ENCODE results near the gene METTL22.

METTL22 gene

DNA sequence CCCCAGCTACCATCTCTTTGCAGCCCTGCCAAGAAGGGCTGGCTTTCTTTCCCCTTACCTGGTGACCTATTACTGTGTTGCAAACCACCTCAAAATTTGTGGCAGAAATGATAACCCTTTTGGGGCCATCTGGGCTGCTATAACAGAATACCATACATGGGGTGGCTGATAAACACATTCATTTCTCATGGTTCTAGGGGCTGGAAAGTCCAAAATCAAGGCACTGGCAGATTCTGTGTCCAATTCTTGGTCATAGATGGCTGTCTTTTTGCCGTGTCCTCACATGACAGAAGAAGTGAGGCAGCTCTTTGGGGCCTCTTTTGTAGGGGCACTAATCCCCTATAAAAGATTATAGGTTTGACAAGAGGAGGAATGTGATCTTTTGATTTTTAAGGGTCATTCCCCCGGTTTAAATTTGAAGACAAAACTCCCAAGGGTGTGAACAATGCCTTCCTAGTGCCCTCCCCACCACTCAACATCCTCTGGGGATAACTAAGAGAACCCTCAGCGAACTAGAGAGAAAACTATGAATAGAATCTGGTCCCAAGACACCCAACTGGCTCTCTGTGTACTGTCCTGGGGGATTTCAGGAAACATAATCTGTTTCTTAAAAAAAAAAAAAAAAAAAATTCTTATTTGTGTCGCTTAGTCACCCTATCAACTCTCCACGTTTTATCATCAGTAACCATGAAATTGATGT is 1.7 kb upstream of the METTL22 start:
- ATAC-seq: no peak
- Mint-ChIP-seq H3K4me1 (peaks cover 32% of the 10 kb centered on the region), H3K27ac (no peak overlapping the region), H3K36me3 (no peaks in the 10 kb centered on the region), H3K4me3 (no peak overlapping the region), H3K27me3 (peaks cover 27% of the 10 kb centered on the region), H3K9me3 (no peaks in the 10 kb centered on the region)

DNA sequence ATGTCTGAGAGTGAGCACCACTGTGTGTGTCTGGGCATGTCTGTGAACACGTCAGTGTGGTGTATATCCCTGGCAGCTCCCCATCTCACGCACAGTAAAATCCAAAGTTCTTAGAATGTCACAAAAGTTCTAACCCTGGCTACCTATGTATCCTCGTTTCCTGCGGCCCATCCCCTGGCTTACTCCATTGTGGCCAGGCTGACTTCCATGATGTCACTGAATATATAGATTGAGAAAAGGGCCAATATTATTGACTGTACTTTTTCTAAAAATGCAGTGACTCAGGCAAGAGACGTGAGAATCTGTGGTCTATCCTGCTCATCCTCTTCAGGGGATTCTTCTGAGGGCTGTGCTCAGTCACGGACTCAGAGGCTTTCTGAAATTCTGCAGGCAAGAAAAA is 963 bp upstream of the METTL22 start:
- Mint-ChIP-seq H3K27ac (peak overlapping the region; percentile 91), H3K27me3 (peaks cover 27% of the 10 kb centered on the region), H3K36me3 (peaks cover 2% of the 10 kb centered on the region), H3K4me3 (peak overlapping the region; percentile 91), H3K4me1 (peaks cover 35% of the 10 kb centered on the region), H3K9me3 (no peaks in the 10 kb centered on the region)
- no peak for ATAC-seq

DNA sequence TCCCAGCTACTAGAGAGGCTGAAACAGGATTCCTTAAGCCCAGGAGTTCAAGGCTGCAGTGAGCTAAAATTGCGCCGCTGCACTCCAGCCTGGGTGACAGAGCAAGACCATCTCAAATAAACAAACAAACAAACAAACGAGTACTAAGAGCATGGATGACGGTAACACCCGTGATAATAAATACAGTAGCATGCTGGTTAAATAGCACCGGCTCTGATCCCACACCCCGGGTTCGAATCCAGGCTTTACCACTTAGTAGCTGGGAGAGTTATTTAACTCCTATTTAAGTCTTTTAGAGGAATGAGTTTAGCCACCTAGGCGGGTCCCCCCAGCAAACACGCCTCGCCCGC is 301 bp upstream of the METTL22 start:
- H3K4me1 Mint-ChIP-seq: peaks cover 35% of the 10 kb centered on the region
- H3K4me3 Mint-ChIP-seq: peak overlapping the region; percentile 91
- H3K36me3 Mint-ChIP-seq: peaks cover 8% of the 10 kb centered on the region
- peaks cover 24% of the 10 kb centered on the region for H3K27me3 Mint-ChIP-seq
- ATAC-seq: no peak
- no peaks in the 10 kb centered on the region for H3K9me3 Mint-ChIP-seq
- peak overlapping the region; percentile 91 for H3K27ac Mint-ChIP-seq

- Mint-ChIP-seq H3K9me3 (no peaks in the 10 kb centered on the region), H3K4me3 (peak overlapping the region; percentile 91), H3K27ac (peak overlapping the region; percentile 91), H3K36me3 (peaks cover 19% of the 10 kb centered on the region), H3K27me3 (peaks cover 15% of the 10 kb centered on the region), H3K4me1 (peaks cover 42% of the 10 kb centered on the region)
- no peak for ATAC-seq
Observed at GRCh38 chr16:8622315-8622656, 788 bp downstream of the METTL22 start.

GRCh38 chr16:8623634-8624033 is 2.1 kb downstream of the METTL22 start:
- H3K27ac Mint-ChIP-seq: no peak overlapping the region
- peaks cover 7% of the 10 kb centered on the region for H3K27me3 Mint-ChIP-seq
- H3K36me3 Mint-ChIP-seq: peaks cover 33% of the 10 kb centered on the region
- H3K4me1 Mint-ChIP-seq: peaks cover 38% of the 10 kb centered on the region
- no peaks in the 10 kb centered on the region for H3K9me3 Mint-ChIP-seq
- no peak for ATAC-seq
- H3K4me3 Mint-ChIP-seq: no peak overlapping the region

GRCh38 chr16:8625491-8626087 is 4.1 kb downstream of the METTL22 start:
- Mint-ChIP-seq H3K27me3 (no peaks in the 10 kb centered on the region), H3K36me3 (peaks cover 44% of the 10 kb centered on the region)
- no peak for ATAC-seq

DNA sequence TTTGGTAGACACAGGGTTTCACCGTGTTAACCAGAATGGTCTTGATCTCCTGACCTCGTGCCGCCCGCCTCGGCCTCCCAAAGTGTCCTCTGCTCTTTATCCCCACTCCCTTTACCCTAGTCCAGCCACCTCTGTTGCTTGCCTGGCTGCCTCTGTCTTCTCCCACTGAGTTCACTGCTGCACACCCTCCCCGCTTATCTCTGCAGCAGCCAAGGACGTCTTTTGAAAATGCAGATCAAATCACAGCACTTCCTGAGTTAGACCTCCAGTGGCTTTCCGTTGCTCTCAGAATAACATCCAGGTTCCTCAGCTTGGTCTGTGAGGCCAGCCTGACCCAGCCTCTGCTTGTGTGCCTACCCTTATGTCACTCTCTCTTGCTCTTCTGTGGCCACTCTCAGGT is 5.4 kb downstream of the METTL22 start:
- Mint-ChIP-seq H3K27ac (no peak overlapping the region), H3K36me3 (peaks cover 54% of the 10 kb centered on the region)

More at GRCh38 chr16:8625491-8626087, 4.1 kb downstream of the METTL22 start:
- Mint-ChIP-seq H3K4me1 (peaks cover 37% of the 10 kb centered on the region), H3K9me3 (no peaks in the 10 kb centered on the region), H3K4me3 (no peak overlapping the region), H3K27ac (no peak overlapping the region)

GRCh38 chr16:8627456-8627855 is 6.0 kb downstream of the METTL22 start:
- Mint-ChIP-seq H3K27ac (no peak overlapping the region), H3K4me1 (peaks cover 33% of the 10 kb centered on the region), H3K27me3 (no peaks in the 10 kb centered on the region), H3K9me3 (no peaks in the 10 kb centered on the region), H3K4me3 (no peak overlapping the region), H3K36me3 (peaks cover 60% of the 10 kb centered on the region)
- ATAC-seq: no peak

More for the DNA sequence above, 5.4 kb downstream of the METTL22 start:
- Mint-ChIP-seq H3K4me3 (no peak overlapping the region), H3K27me3 (no peaks in the 10 kb centered on the region), H3K9me3 (no peaks in the 10 kb centered on the region), H3K4me1 (peaks cover 36% of the 10 kb centered on the region)
- no peak for ATAC-seq

DNA sequence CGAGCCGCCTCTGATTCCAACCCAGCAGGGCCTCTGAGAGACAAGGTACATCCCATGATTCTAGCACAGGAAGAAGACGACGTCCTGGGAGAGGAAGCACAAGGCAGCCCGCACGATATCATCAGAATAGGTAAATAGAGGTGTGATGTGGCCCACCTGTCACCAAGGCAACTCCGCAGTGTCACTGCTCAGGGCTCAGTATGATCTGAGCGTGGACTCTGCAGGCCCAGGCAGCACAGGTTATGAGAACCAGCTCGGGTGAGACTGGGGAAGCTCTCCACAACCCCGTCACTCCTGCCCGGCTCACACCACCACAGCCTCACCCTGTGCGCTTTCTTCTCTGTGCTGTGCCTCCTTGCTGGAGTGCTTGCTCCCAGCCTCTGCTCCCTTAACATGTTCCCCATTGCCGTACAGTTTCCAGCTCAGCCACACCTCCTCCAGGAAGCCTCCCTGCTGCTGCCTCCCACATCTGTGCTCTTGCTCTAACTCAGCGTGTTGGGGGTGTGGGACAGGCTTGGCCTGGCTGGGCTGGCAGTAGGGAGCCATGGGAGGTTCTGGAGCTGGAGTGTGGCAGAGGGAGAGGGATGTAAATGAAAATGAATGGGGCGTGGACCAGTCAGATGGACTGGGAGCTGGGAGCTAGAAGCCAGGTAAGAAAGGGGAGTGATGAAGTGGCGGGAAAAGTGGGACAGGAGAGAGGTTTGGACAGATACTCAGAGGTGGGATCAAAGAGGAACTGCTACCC is 7.7 kb downstream of the METTL22 start:
- no peaks in the 10 kb centered on the region for H3K27me3 Mint-ChIP-seq
- H3K27ac Mint-ChIP-seq: no peak overlapping the region
- H3K9me3 Mint-ChIP-seq: no peaks in the 10 kb centered on the region
- no peak for ATAC-seq
- H3K36me3 Mint-ChIP-seq: peaks cover 73% of the 10 kb centered on the region
- peaks cover 36% of the 10 kb centered on the region for H3K4me1 Mint-ChIP-seq
- no peak overlapping the region for H3K4me3 Mint-ChIP-seq

DNA sequence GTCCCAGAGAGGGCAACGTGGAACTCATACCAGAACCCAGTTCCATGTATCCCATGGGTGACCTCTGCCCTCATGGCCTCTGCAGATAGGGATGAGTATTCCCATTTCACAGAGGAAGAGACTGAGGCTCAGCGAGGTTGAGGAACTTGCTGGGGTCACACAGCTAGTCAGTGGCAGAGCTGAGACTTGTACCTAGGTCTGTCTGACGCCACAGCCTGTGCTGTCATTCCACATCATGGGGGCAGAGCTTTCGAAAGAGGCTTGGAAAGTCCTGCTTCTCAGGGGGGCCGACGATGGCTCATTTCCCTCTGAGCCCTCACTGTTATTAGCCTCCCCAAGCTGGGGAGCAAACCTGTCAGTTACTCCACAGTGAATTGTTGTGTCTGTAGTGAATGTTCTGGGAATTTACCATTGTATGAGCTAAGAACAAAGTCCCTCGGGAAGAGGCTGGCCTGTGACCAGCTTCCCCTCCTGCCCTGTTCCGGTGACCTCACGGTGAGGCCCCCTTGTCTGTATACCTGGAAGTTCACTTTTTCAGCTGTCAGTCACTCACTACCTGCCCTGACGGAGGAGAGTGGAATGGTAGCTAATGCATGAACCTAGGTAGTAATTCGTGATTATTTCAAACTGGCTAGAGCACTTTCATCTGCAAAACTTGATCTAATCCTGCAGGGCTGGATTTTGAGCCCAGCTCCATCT is 8.9 kb downstream of the METTL22 start:
- peaks cover 80% of the 10 kb centered on the region for H3K36me3 Mint-ChIP-seq
- ATAC-seq: no peak

GRCh38 chr16:8631373-8631772 is 9.9 kb downstream of the METTL22 start:
- Mint-ChIP-seq H3K9me3 (no peaks in the 10 kb centered on the region), H3K4me1 (peaks cover 26% of the 10 kb centered on the region), H3K27me3 (no peaks in the 10 kb centered on the region), H3K27ac (no peak overlapping the region), H3K4me3 (no peak overlapping the region), H3K36me3 (peaks cover 76% of the 10 kb centered on the region)
- ATAC-seq: no peak

More for the DNA sequence above, 8.9 kb downstream of the METTL22 start:
- Mint-ChIP-seq H3K9me3 (no peaks in the 10 kb centered on the region), H3K4me3 (no peak overlapping the region), H3K27ac (no peak overlapping the region), H3K27me3 (no peaks in the 10 kb centered on the region), H3K4me1 (peaks cover 26% of the 10 kb centered on the region)

- peaks cover 22% of the 10 kb centered on the region for H3K4me1 Mint-ChIP-seq
- H3K27ac Mint-ChIP-seq: peak overlapping the region; percentile 55
- no peak for ATAC-seq
- no peaks in the 10 kb centered on the region for H3K27me3 Mint-ChIP-seq
- no peaks in the 10 kb centered on the region for H3K9me3 Mint-ChIP-seq
- peaks cover 74% of the 10 kb centered on the region for H3K36me3 Mint-ChIP-seq
- H3K4me3 Mint-ChIP-seq: no peak overlapping the region
Observed at GRCh38 chr16:8631818-8632465, 10.4 kb downstream of the METTL22 start.

GRCh38 chr16:8632675-8633182 is 11.2 kb downstream of the METTL22 start:
- H3K4me3 Mint-ChIP-seq: no peak overlapping the region
- H3K27me3 Mint-ChIP-seq: no peaks in the 10 kb centered on the region
- H3K4me1 Mint-ChIP-seq: peaks cover 18% of the 10 kb centered on the region
- no peaks in the 10 kb centered on the region for H3K9me3 Mint-ChIP-seq
- H3K27ac Mint-ChIP-seq: peak overlapping the region; percentile 55
- ATAC-seq: peak; percentile 41
- peaks cover 72% of the 10 kb centered on the region for H3K36me3 Mint-ChIP-seq

GRCh38 chr16:8634991-8635736 is 13.7 kb downstream of the METTL22 start:
- Mint-ChIP-seq H3K36me3 (peaks cover 74% of the 10 kb centered on the region), H3K9me3 (no peaks in the 10 kb centered on the region), H3K4me1 (peaks cover 8% of the 10 kb centered on the region), H3K27ac (no peak overlapping the region), H3K4me3 (no peak overlapping the region), H3K27me3 (no peaks in the 10 kb centered on the region)
- ATAC-seq: no peak
